ENCODE data around the gene PPP1R14C.

The PPP1R14C gene

DNA sequence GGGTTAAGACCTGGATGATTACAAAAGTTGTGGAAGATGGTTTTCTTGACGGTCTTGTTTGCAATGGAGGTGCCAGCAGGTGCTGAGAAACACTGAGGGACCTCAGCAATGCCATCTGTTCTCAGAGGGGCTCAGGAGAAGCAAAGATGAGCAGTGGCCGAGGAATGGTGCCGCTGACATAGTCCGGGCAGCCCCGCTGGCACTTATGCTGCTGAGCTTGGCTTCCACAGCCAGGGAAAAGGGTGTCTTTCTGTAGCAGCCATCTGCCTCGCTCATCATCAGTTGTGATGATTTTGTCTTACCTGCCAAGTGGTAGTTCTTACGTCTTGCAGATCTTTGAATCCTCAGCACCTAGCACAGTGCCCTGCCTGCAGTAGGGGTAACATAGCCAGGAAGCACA lies 55.7 kb downstream of the PPP1R14C start:
- no peak for DNase-seq

DNA sequence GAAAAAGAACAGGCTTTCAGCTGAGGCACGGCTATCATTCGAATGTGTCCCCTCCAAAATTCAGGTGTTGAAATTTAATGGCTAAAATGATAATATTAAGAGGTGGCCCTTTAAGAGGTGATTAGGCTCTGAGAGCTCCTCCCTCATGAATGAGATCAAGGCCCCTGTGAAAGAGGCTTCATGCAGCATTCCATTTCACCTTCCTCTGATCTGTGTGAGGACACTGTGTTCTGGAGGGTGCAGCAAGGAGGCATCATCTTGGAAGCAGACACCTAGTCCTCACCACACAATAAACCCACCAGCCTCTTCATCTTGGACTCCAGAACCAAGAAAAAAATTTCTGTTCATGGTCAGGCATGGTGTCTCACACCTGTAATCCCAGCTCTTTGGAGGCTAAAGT lies 56.4 kb downstream of the PPP1R14C start:
- no peak for DNase-seq

DNA sequence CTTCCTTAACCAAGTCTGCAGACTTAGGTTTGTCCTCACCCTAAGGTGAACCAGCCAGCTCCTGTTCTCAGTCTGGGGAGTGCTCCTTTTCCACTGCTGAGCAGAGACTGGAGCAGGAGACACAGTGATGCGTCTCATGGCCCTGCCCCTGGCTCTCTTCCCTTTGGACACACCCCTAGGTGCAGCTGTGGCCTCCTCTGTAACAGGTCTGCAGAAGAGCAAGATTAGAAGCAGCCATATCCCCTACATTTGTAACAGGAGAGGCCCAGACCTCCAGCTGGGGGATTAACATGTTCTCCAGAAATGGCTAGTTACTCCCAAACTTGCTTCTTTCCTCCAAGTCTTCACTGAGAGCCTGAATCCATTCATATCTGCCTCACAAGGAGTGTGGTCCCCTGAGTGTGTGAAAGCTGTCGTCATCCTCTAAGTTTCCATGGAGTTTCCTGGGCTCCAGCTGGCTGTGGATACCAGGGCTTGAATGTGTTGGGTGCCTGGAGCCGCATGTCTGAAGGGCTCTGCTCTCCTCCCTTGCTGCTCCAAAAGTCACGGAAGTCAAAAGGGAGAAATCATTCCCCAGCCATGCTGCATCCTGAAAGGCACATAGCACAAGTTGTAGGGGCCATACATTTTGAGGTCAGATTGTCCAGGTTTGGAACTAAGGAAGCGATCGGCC lies 57.7 kb downstream of the PPP1R14C start:
- DNase-seq = no peak

DNA sequence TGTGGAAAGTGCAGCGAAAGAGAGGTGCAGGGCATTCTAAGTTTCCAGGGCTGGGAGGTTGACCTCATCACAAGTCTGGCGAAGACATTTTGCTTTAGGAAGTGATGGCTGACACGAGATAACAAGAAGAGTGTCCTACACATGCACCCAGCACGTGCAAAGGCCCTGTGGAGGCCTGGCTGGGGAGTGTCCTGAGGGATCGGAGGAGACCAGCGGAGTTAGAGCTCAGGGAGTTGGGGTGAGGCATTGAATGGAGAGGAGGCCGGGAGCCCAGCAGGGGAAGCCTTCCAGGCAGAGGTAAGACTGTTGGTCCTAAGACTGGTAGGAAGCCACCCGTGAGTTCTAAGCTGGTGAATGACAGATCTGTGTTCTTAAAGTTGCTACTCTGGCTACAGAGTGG lies 58.4 kb downstream of the PPP1R14C start:
- no peak for DNase-seq

DNA sequence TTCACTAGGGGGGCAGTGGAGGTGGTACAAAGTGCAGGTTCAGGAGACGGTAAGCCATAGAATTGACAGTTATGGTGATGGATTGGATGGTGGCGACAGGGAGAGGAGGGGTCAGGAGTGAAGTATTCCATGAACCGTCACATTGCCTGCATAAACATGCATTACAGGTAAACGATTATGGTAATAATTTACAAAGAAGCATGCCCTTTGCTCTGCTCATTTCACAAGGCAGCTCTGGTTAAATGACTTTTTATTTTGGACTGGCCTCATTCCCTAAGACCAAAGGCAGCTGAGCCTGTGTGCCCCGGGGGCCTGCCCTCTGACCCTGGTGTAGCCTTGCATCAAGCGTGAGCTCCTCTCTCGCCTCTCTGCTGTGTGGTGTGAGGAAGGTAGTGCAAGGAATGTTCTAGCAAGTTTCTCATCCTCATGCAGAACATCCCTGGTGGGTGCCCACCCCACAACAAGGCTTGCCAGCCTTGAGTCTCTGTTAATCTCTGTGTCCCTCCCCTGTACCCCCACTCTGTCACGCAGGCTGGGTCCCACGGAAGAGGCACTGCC lies 59.0 kb downstream of the PPP1R14C start:
- DNase-seq = no peak

DNA sequence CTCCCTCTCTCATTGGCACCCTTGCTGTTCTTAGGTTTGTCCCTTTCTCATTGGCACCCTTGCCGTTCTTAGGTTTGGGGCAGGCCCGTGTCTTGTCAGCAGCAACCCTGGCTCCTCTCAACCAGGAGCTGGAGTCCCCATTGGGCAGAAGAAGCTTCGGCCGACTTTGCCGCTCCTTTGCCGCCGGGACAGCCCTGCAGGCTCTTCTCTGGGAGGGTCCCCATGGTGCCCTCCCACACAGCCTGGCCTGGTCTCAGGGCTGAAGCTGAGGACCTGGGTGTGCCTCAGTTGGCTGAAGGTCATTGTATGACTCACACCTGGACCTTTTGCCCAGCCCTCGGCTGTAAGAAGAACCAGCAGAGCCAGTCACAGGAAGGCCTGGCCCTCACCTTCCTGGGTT lies 59.6 kb downstream of the PPP1R14C start:
- DNase-seq = no peak

DNA sequence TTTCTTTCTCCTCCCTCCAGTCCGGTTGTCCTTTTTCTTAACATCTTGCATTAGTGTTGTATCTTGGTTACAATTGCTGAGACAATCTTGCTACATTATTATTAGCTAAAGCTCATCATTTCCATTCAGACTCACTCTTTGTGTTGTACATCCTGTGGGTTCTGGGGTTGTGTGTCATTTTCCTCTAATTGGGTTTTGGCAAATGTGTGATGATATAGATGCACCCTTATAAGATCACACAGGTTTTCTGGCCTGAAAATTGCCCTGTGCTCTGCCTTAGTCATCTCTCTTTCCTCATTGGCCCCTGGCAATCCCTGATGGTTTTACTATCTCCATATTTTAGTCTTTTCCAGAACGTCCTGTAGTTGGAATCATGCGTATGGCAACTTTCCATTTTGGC lies 60.1 kb downstream of the PPP1R14C start:
- no peak for DNase-seq

DNA sequence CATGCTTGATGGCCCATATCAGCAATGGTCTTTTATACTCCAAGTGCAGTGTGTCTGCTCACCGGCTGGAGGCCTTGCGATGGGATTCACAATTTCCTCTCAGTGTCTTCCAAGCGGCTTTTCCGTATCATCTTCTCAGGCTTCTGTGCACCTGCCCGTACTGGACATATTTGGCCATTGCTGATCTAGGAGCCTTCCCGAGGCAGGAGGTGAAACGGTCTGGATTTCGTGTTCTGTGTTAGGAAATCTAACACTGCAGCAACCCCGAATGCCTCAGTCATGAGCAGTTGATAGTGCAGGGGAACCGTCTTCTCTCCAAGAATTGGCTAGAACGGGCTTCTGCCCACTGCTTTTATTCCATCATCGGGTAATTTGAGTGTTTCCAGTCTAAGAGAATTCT lies 60.5 kb downstream of the PPP1R14C start:
- DNase-seq = no peak

DNA sequence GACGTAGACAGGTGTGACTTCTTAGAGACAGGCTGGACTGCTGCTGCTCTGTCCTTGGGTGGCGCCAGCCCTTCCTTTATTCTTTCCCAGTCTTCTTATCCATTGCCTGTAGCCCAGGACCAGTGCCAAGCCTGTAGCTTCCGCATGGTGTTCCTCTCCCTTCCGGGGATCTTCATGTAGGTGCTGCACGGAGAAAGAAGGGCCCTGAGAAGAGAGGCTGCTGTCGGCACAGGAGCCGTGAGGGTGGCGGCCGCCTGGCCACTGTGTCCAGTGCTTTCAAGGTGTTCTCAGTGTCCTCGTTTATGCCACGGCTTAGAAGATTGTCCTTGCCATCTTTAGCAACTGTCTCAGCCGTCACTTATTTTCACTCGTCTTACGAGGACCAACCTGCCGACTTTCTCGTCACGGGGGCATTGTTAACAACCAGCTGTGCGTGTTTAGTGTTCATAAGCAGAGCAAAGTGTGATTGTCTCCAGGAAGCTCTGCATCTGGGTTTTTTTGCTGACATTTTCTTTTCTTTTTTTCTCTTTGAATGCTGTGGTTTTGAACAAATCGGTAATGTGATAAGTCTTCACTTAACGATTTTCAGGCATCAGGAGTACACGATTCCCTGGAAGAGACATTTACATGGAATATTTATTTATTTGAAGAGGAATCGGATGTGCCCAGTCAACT lies 61.2 kb downstream of the PPP1R14C start:
- DNase-seq = no peak

DNA sequence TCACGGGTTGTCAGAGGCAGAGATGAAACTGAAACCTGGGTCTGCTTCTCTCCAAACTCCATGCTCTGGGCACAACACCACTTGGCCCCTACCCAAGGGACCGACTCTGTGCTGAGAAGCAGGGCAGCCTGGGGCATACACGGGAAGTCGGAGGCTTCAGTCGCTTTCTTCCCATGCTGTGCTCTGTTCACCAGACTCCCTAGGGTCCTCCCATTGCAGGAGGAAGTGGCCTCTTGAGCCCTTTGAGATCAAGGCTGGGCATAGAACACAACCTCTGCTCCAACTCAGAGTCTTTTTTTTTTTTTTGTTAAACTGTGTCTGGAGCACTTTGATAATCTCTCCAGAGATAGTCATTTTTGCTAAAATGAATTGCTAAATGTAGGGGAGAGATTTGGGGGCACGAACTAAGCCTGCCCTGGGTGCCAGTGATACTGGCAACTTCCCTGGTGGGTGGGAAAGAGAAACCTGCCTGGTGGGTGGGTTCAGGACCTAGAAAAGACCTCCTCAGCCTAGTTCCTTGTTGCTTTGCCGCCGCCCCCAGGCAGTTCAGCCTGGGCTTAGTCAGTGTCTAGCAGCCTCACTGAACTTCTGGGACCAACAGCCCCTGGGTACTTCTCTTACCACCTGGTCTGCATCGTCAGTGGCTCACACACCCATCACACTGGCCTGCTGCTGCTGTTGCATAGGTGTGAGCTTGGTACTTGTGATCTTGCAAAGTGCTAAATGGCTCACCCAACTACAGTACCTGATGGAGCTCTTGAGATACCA lies 62.0 kb downstream of the PPP1R14C start:
- DNase-seq = no peak

DNA sequence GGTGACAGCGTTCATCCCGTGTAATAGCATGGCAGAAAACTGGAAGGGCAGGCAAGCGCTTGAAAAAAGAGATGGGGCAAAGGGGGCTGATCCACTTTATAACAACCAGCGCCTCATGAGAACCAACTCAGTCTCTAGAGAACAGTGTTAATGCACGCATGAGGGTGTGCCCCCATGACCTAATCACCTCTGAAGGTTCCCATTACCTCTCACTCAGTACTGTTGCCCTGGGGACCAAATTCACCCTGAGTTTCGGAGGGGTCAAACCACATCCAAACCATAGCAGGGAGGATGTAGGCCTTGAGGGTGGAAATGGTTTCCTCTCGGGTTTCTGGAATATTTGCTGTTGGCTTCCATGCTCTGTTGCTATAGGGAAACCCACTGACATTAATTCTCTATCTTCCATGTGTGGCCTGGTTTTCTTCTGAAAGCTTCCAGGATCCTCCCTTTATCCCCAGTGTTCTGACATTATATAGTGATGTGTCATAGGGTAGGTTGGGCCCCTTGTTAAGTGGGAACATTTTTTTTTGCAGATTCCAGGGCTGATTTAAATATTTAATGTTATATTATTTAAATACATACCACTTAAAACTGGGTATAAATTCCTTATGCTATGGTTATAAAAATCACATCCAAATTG lies 65.2 kb downstream of the PPP1R14C start:
- DNase-seq = no peak

DNA sequence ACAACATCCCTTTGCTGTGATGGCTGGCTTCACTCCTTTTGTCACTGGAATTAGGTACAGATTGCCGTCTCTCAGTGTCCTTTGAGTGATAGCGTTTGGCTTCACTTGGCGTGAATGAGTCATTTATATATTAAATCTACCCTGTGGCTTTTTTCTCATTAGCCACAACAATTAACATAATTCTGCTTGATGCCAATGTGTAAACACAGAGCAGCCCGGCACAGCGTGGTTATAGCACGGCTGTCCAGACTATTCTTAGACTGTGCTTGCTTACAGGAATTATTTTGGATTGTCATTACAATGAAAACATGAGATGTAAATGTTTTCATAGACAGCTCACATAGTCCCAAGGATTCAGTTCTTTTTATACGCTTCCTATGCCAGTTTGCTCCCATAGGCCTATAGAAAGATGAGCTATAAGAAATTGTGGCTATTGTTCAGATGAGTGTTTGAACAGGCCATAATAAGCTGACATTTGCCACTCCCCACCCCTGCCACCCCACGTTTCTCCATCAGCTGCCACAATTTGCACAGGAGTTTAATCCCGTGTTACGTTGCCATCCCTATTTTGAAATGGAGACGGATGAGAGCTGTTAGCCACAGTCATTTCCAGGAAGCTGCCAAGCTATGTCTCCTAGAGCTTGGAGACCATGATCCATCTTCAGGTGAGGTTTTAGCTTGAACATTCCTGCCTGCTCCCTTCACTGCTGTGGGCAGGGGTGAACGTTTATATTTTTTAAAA lies 65.9 kb downstream of the PPP1R14C start:
- DNase-seq = peak; percentile 29

DNA sequence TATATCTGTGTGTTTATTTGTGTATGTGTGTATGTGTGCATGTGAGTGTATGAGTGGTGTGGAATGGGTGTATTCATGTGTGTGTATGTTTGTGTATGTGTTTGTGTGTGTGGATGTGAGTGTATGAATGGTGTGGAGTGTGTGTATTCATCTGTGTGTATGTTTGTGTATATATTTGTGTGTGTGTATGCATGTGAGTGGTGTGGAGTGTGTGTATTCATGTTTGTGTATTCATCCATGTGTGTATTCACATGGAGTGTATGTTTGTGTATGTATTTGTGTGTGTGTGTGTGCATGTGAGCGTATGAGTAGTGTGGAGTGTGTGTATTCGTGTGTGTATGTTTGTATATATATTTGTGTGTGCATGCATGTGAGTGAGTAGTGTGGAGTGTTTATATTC lies 66.6 kb downstream of the PPP1R14C start:
- no peak for DNase-seq

DNA sequence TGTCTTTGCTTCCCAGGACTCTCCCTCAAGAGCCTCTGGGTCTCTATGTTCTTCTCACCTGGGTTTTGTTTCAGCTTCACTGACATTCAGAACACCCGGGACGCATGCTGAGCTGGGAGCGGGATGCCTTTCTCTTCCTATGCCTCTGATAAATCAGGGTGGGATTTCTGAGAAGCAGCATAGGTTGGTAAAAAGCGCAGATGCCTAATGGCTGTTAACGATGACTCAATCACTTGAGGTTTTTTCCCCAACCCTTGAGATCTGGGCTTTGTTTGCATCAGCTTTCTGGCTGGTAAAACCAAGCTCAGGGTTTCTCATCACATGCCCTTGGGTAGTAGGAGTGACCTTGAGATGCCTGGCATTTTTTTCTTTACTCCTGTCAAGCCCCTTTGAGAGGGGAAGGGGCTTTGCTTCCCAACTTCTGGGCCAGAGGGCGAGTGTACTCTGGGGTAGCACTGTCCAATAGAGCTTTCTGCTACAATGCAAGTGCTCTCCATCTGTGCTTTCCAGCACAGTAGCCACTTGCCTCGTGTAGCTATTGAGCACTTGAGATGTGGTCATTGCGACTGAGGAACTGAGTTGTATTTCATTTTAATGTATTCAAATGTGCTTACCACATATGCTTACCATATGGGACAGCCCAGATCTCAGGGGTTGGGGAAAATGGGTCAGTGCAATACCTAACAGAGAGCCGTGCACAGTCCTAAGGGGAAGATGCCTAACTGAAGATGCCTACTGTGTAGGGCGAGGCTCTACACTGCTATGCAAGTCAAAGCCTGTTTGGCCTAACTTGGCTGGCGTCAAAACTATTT lies 69.1 kb downstream of the PPP1R14C start:
- DNase-seq = no peak

DNA sequence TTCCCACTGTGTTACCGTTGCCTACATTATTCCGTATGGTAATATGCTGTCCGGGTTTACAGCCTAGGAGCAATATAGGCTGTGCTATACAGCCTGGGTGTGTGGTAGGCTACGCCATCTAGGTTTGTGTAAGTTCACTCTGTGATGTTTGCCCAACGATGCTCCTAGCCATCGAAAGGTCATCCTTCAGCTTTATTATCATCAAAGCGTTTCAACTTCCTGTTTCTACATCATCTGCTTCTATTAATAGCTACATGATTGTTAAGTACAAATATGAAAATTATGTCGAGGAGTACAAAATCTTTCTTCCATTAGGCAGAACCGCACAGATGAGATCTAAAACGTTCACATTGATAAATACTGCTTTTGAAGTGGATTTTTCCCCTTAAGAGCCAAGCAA lies 69.9 kb downstream of the PPP1R14C start:
- DNase-seq = no peak

DNA sequence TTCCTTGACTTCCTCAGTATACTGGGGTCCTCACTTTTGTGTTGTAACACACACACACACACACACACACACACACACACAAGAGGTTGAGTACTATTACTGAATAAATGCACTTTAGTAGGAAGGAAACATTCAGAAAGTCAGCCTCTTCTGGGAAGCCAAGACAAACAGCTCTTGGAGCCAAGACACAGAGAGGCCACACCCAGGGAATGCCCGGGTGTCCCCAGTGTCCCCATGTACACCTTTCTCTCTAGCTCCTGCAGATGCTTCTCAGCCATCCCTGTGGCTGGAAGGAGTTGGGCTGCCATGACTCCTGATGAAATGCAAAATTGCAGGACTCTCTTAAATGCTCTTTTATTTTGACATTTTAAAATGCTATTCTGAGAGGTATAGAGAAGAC lies 70.5 kb downstream of the PPP1R14C start:
- DNase-seq = no peak

DNA sequence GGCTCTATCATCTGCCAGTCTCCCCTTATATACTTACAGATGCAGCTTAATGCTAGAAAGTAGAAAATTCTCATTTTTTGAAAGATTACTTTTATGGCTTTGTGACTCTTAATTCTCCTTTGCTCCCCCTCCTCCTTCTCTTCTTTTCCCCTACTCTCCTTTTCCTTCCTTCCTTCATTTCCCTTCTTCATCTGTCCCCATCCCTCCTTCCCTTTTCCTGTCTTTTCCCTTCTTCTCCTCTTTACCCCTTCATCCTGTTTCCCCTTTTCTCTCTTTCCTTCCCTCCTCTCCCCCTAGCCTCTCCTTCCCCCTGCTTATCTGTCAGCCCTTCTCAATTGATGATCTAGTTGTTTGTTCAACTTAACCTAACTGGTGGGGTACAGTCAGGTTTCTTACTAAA lies 71.5 kb downstream of the PPP1R14C start:
- no peak for DNase-seq

DNA sequence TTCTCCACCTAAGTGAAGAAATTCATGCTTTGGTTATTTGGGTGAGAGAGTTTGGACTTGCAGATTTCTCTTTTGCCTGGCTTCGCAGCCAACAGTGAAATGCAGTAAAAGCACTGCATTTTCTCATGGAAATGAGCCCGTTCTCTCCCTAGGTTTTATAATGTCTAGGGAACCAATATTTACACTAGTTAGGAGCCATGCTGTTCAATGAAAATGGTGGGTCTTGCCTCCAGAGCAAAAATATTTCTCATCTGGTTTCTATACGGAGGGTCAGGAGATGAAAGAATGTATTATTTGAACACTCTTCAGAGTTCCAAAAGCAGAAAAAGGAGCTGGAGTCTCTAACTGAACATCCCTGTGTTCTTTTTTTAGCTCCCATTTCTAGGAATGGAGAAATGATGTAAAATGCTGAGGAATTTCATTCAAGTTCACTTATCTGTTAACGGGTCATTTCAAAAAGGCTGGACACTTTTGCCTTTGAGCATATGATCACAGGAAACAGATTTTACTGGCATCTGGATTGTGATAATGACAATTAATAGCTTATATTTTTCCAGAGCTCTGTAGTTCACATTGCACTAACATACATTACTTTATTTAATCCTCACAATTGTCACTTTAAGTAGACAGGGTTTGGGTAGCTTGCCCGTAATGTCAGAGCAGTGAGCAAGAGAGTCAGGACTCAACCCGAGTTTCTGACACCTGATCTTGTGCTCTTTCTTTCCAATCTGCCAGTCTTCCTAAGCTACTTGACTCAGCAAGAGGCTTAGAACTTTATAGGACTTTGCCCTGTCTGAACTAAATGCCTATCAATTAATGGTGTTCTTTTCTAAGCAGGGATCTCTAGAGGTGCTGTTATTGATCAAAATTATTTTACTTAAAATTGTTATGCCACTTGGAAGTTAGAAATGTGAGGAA lies 78.0 kb downstream of the PPP1R14C start:
- no peak for DNase-seq

DNA sequence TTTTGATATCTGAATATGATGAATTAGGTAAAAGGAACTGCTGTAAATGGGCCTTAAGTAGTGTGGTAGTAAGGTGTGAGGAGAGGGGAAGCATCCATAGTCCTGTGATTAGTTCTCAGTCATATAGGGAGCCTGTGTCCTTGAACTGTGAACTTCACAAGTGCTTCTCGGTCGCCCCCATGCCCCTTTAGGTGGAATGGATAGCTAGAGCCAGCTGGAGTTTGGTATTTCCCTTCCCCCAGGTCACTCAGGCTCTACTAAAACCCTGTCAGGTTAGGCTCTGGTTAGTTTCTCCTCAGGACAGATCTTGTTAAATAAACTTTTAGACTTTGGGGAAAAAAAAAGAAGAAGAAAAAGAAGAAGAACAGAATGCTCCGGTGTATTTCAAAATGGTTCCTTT lies 82.0 kb downstream of the PPP1R14C start:
- DNase-seq = no peak

DNA sequence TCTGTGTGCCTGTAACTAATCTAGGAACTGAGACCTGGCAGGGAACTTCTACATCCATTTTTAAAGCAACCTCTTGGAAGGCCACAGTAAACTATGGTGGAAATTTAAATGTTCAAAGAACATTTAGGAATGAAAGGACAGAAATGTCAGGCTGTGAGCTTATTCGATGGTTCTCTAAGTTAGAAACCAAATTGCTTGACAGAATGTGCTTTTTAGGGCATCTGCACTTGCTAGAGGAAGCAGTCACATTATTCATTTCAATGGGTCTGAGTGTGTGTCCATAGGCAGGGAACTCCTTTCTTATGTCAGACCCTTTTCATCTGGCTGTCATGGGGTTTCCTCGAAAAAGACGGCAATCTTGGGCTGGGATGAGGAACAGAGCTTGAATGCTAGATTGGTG lies 84.4 kb downstream of the PPP1R14C start:
- no peak for DNase-seq

Measured in NCI-H2029 treated with DMSO at 0.1 percent for 48 hours (cell line).